HG03060 (cell line): ENCODE data around the gene MTX3.

Experiments used
- ATAC-seq: cut with Tn5 transposase; IDR thresholded peaks from one replicate; pipeline ENCODE4 v1.9.1; 2021; ENCODE audit warnings: low read depth, moderate number of reproducible peaks; ENCODE audit not compliant: unreplicated experiment

MTX3 gene

DNA sequence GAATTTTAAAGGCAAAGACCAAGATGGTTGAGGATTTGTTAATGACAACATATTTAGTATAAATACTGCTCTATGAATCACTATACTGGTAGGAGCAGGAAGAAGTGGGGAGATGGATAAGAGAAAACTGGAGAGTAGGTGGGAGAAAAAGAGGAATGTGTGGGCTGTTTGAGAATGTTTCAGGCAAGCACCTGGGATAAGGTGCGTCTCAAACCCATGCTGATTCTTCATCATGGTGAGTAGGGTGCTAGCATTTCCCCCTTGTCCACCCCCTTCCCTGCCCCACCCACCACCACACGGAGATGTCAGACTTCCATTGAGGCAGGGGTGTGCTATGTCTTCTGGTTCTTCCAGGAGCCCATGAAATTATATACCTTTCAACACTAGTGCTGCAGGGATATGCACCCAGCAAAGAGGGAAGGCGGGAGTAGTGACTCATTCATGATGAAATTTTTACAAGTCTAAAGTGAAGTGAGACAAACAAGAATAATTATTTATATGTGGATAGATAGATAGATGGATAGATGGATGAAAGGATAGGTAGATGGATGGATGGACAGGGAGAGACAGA is 54.3 kb downstream of the MTX3 start:
- ATAC-seq, result no peak

- ATAC-seq, result no peak
Observed at GRCh38 chr5:79936002-79936645, 54.9 kb downstream of the MTX3 start.

DNA sequence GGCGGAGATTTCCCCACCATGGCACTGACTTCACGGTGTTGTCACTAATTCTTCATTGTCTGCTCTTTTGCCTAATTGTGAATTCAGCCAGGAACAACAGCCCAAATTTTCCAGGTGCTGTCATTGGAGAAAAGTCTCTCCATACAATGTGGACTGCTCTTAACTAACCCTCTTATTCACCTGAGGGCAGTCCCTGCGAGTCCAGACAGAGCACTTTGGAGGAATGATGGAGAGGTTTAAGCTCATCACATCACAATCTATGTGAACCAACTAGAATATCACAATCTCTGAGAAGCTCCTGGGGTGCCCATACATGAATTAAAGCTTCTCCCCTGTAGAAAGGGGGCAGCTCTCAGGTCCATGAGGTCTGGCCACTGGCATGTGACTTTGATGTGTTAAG is 56.4 kb downstream of the MTX3 start:
- ATAC-seq, result no peak

GRCh38 chr5:79932510-79933504 is 58.3 kb downstream of the MTX3 start:
- ATAC-seq, result no peak

DNA sequence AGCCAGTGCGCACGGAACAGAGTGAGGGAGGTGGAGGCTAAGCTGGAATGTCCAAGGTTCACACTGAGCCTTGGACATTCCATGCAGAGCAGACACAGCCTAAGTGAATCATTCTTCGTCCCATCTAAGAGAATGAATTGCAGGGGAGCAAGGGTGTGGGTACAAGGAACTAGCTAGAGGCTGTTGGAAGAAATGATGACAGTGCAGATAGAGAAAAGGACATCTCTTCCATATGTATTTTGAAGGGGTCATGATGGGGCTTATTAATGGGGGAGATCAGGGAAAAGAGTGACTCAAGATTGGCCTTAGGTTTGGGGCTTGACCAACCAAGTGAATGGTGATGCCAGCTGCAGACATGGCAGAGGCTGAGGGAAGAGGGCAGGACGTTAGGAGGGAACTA is 59.2 kb downstream of the MTX3 start:
- no peak for ATAC-seq

DNA sequence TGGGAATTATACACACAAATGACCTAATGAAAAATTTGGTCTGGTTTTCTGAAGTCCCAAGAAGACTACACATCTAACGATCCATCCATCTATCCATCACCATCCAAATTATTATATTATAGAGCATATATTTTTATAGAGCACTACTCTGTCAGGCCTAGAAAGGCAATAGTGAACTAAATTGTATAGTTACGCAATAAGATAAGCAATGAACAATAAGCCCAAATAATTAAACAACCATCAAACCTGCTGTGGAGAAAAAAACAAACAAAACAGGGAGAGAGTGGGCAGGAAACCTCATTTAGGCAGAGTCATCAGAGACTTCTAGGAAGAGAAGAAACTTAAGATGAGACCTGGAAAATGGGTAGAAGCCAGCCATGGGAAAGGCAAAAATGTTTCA is 59.7 kb downstream of the MTX3 start:
- no peak for ATAC-seq

DNA sequence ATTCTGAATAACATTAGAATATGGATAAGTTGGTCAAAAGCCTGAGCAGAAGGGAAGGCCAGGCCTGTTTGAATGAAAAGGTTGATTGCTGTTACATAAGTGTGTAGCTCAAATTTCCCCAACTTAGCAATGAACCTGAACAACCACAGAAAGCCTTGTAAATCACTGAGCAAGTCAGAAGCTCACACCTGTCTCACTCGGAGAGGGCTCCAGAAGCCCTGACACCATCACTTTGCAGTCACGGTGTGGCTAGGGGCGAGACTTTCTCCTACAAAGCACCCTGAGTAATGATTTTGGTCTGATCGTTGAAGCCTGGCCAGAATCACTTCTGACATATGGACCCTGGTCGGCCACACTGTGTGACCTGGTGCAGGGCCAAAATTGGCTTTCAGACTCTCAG is 62.0 kb downstream of the MTX3 start:
- ATAC-seq, result no peak
